Measurements from ENCODE around the gene DPF3.

Gene DPF3

GRCh38 chr14:72739446-72740405, 154.2 kb downstream of the DPF3 start:
- no peak for DNase-seq

- DNase-seq = no peak
Measured at GRCh38 chr14:72738161-72738611, 155.7 kb downstream of the DPF3 start.

- DNase-seq = no peak
Measured at GRCh38 chr14:72737560-72737943, 156.3 kb downstream of the DPF3 start.

GRCh38 chr14:72736786-72737559, 156.9 kb downstream of the DPF3 start:
- no peak for DNase-seq

- no peak for DNase-seq
Measured at GRCh38 chr14:72736308-72736707, 157.6 kb downstream of the DPF3 start.

GRCh38 chr14:72732022-72732780, 161.7 kb downstream of the DPF3 start:
- no peak for DNase-seq

GRCh38 chr14:72731252-72732020, 162.5 kb downstream of the DPF3 start:
- DNase-seq = no peak

GRCh38 chr14:72730468-72730867, 163.4 kb downstream of the DPF3 start:
- no peak for DNase-seq

- DNase-seq = no peak
Measured at GRCh38 chr14:72726444-72726843, 167.5 kb downstream of the DPF3 start.

- DNase-seq = no peak
Measured at GRCh38 chr14:72723858-72724530, 169.9 kb downstream of the DPF3 start.

- DNase-seq = no peak
Measured at GRCh38 chr14:72722201-72722785, 171.6 kb downstream of the DPF3 start.

GRCh38 chr14:72721083-72721482, 172.8 kb downstream of the DPF3 start:
- no peak for DNase-seq

GRCh38 chr14:72717220-72717619, 176.7 kb downstream of the DPF3 start:
- no peak for DNase-seq

GRCh38 chr14:72716476-72716875, 177.4 kb downstream of the DPF3 start:
- DNase-seq = no peak

GRCh38 chr14:72715850-72716228, 178.1 kb downstream of the DPF3 start:
- no peak for DNase-seq

- DNase-seq = no peak
Measured at GRCh38 chr14:72715215-72715849, 178.6 kb downstream of the DPF3 start.

- DNase-seq = no peak
Measured at GRCh38 chr14:72714871-72715214, 179.1 kb downstream of the DPF3 start.

GRCh38 chr14:72714094-72714493, 179.8 kb downstream of the DPF3 start:
- no peak for DNase-seq

- DNase-seq = no peak
Measured at GRCh38 chr14:72711936-72712335, 182.0 kb downstream of the DPF3 start.

GRCh38 chr14:72709916-72710611, 183.8 kb downstream of the DPF3 start:
- no peak for DNase-seq

Measured in NCI-H1436 (cell line).